Retinal pigment epithelial cell (primary cell): ENCODE measurements around the gene GIPC2.
"Not testable (repeated sequence)": the region's sequence is repeated elsewhere in the genome, so short reads cannot be mapped to it uniquely, and the experiment has no call there.

Source experiments
- DNase-seq: peaks from one replicate; pipeline ENCODE4 v3.0.0-alpha.2; 2010; ENCODE audit warnings: low read depth
- H3K4me3 ChIP-seq: 2 replicates; pipeline ENCODE4 v1.5.1; 2011; ENCODE audit warnings: mild to moderate bottlenecking, low read length, control low read depth, moderate library complexity
- TF ChIP-seq, protein P1 (sequence below): conservative IDR thresholded peaks from 2 replicates; pipeline ENCODE4 v1.5.1; 2011; ENCODE audit warnings: low read depth, low read length, control low read depth, inconsistent platforms

Gene GIPC2, protein sequence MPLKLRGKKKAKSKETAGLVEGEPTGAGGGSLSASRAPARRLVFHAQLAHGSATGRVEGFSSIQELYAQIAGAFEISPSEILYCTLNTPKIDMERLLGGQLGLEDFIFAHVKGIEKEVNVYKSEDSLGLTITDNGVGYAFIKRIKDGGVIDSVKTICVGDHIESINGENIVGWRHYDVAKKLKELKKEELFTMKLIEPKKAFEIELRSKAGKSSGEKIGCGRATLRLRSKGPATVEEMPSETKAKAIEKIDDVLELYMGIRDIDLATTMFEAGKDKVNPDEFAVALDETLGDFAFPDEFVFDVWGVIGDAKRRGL

DNA sequence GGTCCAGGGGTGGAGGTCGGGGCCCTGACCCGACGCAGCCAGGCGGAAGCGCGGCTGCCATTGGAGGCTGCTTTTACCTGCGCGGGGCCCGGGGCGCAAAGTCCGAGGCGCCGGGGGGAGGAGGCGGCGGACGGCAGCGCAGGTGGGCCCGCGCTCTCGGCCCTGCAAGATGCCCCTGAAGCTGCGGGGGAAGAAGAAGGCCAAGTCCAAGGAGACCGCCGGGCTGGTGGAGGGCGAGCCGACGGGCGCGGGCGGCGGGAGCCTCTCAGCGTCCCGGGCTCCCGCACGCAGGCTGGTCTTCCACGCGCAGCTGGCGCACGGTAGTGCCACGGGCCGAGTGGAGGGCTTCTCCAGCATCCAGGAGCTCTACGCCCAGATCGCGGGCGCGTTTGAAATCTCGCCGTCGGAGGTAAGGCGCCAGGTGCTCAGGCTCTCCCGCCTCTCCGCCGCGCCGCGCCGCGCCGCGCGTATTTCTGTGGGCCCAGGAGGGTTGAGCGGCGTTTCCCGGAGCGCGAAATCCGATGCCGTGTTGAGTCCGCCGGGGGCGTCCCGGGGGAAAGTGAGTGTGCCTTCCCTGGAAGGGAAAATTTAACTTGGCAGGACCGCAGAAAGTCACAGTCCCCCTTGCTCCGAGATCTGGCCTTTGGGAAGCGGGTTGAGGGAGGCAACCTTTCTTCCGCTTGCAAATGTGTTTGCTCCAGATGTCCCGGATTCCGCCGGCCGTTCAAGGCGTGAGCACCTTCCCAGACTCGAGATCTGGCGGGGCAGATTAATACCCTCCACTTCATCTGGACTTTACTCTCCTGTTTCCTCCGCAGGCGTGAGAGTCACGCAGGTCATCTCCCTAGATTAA lies at the start of gene GIPC2:
TSS of gene GIPC2 (plus strand) at position 41 of the 853 bp plus-strand sequence. CDS start at position 170, 129 bp downstream.
- H3K4me3 ChIP-seq = peak within 1 kb of the TSS; percentile 49
- TF ChIP-seq, protein P1, sequence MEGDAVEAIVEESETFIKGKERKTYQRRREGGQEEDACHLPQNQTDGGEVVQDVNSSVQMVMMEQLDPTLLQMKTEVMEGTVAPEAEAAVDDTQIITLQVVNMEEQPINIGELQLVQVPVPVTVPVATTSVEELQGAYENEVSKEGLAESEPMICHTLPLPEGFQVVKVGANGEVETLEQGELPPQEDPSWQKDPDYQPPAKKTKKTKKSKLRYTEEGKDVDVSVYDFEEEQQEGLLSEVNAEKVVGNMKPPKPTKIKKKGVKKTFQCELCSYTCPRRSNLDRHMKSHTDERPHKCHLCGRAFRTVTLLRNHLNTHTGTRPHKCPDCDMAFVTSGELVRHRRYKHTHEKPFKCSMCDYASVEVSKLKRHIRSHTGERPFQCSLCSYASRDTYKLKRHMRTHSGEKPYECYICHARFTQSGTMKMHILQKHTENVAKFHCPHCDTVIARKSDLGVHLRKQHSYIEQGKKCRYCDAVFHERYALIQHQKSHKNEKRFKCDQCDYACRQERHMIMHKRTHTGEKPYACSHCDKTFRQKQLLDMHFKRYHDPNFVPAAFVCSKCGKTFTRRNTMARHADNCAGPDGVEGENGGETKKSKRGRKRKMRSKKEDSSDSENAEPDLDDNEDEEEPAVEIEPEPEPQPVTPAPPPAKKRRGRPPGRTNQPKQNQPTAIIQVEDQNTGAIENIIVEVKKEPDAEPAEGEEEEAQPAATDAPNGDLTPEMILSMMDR = no peak
- no peak for DNase-seq

DNA sequence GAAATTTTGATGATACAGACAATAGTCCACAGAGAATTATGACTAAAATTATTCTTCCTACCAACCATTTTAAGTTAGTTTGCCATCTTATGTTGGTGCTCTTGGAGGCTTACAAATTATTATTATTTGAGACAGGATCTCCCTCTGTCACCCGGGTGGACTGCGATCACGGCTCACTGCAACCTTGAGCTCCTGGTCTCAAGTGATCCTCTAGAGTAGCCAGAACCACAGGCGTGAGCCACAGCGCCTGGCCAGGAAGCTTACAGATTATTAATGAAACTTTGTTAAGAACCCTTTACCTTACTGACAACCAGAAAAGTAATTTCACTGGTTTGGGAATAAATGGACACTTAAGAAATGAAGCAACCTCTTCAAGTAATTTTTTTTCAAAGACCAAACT lies 49.0 kb upstream of the GIPC2 start:
- no peak overlapping the region for H3K4me3 ChIP-seq
- no peak for DNase-seq
- TF ChIP-seq, protein P1 = no peak

DNA sequence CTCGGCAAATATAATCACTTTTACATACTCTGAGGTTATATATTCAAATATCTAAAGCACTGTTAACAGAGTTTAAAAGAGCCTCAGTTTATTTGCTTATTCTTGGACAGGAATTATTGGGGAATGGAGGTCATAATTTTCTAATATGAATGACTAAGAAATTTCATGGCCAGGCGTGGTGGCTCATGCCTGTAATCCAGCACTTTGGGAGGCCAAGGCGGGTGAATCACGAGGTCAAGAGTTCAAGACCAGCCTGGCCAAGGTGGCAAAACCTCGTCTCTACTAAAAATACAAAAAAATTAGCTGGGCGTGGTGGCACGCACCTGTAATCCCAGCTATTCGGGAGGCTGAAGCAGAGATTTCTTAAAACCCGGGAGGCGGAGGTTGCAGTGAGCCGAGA lies 45.2 kb upstream of the GIPC2 start:
- H3K4me3 ChIP-seq, DNase-seq: not testable (repeated sequence)

DNA sequence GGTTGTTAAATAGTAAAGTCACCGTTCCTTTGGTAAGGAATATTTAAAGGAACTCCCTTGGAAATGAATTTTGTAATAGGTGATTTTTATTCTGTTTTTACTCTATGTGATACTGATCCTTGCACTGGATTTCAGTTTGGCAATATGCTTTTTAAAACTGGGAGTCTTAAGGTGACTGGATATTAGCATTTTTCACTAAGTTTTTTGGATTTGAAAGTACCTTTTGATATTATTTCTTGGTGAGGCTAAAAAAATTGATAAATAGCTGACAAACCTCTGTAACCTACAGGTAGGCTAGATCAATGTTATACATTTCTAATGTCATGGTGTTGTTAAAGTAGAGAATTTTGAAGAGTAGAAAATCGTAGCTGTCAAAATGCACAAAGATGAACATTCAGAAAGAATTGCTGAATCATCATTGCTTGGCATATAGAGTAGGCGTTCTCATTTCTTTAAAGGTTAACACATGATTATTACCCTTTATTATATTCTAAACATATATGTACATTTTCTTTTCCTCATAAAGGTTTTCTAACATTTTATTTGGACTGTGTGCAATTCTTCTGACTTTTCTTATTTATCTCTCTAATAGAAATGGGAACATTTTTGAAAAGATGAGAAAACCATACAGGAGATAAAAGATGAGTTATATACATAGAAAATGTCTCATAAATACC lies 42.6 kb upstream of the GIPC2 start:
- DNase-seq = no peak
- TF ChIP-seq, protein P1 = no peak
- no peak overlapping the region for H3K4me3 ChIP-seq

DNA sequence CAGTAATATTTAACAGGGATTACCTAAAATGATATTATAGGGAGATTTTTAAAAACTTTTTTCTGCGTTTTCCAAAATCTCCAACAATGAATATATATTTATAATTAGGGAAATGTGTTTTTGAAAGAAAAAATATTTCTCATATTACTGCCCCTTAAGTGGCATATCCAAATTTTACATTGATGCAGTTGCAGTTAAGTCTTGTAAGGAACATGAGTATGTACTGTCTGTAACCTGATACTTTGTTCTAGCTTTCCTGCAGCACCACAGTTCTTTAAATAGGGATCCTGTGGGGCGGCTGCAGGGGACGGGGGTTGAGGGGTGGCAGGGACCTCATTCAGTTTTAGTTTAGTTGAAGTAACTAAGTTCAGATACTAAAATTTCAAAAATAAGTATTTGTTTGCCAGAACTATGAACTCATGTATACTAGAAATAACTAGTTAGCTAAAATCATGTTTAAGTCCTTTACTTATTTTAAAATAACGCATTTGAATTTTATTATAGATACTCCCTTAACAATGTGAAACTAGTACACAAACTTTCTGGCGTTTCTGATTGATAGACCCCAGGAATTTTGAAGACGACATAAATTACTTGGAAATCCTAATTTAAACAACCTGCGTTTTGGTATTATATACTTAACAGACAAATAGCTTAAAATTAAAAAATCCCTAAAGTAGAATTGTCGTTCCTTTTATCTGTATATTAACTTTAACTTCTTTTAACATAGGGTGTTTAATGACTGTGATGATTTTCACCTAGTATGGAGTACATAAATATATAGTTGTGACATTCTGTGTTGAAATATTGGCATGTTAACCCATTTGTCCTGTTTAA lies 41.7 kb upstream of the GIPC2 start:
- H3K4me3 ChIP-seq = peak overlapping the region; percentile 54
- DNase-seq = no peak
- TF ChIP-seq, protein P1 = no peak

DNA sequence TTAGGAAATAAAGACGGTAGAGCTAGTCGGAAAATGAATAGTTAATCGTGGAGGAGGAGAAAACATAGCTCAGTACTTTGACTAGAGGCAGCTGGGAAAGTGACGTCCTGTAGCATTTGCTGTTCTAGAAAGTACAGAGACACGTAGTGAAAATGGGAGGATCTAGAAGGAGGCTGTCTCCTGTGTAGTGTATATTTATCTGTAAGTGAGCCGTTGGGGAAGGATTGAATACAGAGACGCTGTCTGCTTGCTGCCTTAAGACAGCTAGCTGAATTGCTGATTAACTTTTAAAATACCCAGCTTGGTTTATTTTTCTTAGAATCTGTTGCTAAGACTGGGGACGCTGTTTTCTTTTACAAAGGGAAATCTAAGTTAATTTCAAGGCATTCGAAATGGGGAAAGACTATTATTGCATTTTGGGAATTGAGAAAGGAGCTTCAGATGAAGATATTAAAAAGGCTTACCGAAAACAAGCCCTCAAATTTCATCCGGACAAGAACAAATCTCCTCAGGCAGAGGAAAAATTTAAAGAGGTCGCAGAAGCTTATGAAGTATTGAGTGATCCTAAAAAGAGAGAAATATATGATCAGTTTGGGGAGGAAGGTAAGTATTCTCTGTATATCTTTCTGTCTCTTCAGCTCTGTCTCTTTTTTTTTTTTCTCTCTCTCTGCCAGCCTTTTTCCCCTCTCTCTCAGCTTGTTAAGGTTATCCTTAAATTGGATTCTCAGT lies 40.9 kb upstream of the GIPC2 start, which contains the start of gene DNAJB4:
TSS of gene DNAJB4 (plus strand) at position 221 of the 729 bp plus-strand sequence. CDS start at position 393, 172 bp downstream.
- peak within 1 kb of the TSS; percentile 54 for H3K4me3 ChIP-seq

More for the DNA sequence above, 40.9 kb upstream of the GIPC2 start, which contains the start of gene DNAJB4:
- peak; percentile 94 for DNase-seq
- TF ChIP-seq, protein P1 = no peak
